ENCODE data around the gene TNFSF4. TPM values are rescaled to one million over a fixed set of nuclear protein-coding genes. Genes with fewer than 3 reads are reported as not detected.

TNFSF4 gene
- total RNA-seq, 3 donors from 2014 or later: 0.82 to 2.1 (median 0.89) TPM

GRCh38 chr1:173245892-173246291 lies 38.8 kb upstream of the TNFSF4 start:
- TF ChIP-seq, protein P1, sequence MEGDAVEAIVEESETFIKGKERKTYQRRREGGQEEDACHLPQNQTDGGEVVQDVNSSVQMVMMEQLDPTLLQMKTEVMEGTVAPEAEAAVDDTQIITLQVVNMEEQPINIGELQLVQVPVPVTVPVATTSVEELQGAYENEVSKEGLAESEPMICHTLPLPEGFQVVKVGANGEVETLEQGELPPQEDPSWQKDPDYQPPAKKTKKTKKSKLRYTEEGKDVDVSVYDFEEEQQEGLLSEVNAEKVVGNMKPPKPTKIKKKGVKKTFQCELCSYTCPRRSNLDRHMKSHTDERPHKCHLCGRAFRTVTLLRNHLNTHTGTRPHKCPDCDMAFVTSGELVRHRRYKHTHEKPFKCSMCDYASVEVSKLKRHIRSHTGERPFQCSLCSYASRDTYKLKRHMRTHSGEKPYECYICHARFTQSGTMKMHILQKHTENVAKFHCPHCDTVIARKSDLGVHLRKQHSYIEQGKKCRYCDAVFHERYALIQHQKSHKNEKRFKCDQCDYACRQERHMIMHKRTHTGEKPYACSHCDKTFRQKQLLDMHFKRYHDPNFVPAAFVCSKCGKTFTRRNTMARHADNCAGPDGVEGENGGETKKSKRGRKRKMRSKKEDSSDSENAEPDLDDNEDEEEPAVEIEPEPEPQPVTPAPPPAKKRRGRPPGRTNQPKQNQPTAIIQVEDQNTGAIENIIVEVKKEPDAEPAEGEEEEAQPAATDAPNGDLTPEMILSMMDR (IDR thresholded peaks at IDR 0.05): no peak

GRCh38 chr1:173243300-173243699 lies 36.2 kb upstream of the TNFSF4 start:
- Histone ChIP-seq H3K9me3 (peaks cover 13% of the 10 kb centered on the region), H3K36me3 (ENCODE audit: low read depth) (no peaks in the 10 kb centered on the region), H3K4me3 (no peak overlapping the region), H3K4me1 (ENCODE audit: low read depth) (no peaks in the 10 kb centered on the region)
- TF ChIP-seq, protein P1 (IDR thresholded peaks at IDR 0.05): no peak
- no peak for DNase-seq
- ATAC-seq: no peak
- intact Hi-C loops (cut with DNase I, micrococcal nuclease): no loop called here

More at GRCh38 chr1:173245892-173246291, 38.8 kb upstream of the TNFSF4 start:
- H3K4me1 ChIP-seq (ENCODE audit: low read depth): no peaks in the 10 kb centered on the region
- H3K36me3 ChIP-seq (ENCODE audit: low read depth): no peaks in the 10 kb centered on the region
- ATAC-seq (no peak), DNase-seq (no peak)
- H3K9me3 ChIP-seq: peaks cover 13% of the 10 kb centered on the region
- H3K4me3 ChIP-seq: no peak overlapping the region
- intact Hi-C loops (cut with DNase I, micrococcal nuclease): no loop called here

DNA sequence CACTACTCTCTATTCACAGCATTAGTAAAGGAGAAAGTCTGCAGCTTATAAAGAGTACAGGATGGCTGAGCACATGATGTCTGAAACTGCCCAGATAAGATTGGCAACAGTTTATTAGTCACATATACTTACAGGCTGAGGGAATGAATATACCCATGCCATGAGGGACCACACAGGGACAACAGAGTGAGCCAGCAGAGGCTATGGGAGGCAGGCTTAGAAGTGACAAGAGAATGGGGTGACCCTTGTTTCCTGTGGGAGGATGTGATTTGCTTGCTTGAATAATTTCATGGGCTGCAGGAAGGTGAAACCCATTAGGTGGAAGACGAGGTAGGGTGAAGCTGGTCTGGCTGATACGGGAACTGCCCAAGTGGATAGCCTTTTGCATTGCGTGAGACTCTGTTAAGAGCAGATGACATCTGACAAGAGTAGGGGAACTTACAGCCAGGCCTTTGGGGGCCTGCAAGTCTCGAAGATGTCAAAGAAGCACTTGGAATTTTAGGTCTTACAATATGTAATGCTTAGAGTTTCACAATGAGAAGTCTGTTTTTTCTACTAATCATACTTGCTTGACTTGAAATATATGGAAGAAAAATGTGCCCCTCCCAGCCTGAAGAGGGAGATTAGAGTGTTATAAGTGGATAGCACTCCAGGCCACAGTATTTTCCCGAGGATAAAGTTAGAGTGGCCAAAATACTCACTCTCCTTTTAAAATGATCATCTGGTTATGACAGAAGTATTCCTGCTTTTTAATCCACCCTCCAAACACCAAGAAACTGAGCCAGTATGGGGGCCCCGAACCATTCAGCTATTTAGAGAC lies 34.6 kb upstream of the TNFSF4 start:
- intact Hi-C loops (cut with DNase I, micrococcal nuclease): no loop called here
- H3K4me1 ChIP-seq (ENCODE audit: low read depth): no peaks in the 10 kb centered on the region

DNA sequence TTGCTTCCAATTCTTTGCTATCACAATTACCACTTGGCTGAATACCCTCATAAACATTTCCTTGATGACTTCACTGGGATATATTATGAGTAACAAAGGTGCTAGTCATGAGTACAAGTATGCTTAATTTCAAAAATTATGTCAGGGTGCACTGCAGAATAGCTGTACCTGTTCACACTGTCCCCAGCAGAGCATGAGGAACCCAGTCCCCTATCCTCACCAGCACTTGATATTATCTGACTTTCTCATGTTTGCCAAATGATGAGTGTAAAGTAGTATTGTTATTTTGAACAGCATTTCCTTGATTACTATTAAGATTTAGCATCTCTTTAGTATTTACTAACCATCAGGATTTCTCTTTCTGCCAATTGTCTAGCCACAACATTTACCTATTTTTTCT lies 33.5 kb upstream of the TNFSF4 start:
- ATAC-seq (no peak), DNase-seq (no peak)
- TF ChIP-seq, protein P1 (IDR thresholded peaks at IDR 0.05): no peak
- no peak overlapping the region for H3K4me3 ChIP-seq
- H3K36me3 ChIP-seq (ENCODE audit: low read depth): no peaks in the 10 kb centered on the region
- intact Hi-C loops (cut with DNase I, micrococcal nuclease): no loop called here
- no peaks in the 10 kb centered on the region for H3K4me1 ChIP-seq (ENCODE audit: low read depth)
- H3K9me3 ChIP-seq: peaks cover 13% of the 10 kb centered on the region

More for the DNA sequence above, 34.6 kb upstream of the TNFSF4 start:
- H3K4me3 ChIP-seq: no peak overlapping the region
- H3K36me3 ChIP-seq (ENCODE audit: low read depth): no peaks in the 10 kb centered on the region
- H3K9me3 ChIP-seq: peaks cover 13% of the 10 kb centered on the region
- DNase-seq (no peak), ATAC-seq (no peak)
- TF ChIP-seq, protein P1 (IDR thresholded peaks at IDR 0.05): no peak

DNA sequence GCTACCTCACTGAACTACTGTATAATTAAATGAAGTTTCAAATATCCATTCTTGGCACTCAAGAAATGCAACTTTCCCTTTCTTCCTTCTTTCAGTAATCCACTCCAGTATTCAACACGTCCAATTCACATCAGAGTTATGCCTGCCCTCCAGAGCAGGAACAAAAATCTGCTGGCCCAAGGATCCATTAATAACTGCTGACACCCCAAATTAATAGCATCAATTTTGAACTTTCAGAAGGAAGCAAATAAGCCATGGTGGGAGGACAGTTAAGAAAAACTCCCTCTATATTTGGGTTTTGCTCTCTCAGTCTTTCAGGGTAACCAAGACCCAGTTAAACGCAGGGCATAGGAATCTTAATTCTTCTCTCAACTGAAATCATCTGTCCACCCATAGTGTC lies 31.9 kb upstream of the TNFSF4 start:
- Histone ChIP-seq H3K36me3 (ENCODE audit: low read depth) (no peaks in the 10 kb centered on the region), H3K4me1 (ENCODE audit: low read depth) (no peaks in the 10 kb centered on the region), H3K9me3 (peaks cover 11% of the 10 kb centered on the region), H3K4me3 (no peak overlapping the region)
- TF ChIP-seq, protein P1 (IDR thresholded peaks at IDR 0.05): no peak
- ATAC-seq: no peak
- intact Hi-C loops (cut with DNase I, micrococcal nuclease): no loop called here
- no peak for DNase-seq
